HEK293 (cell line): ENCODE data around the gene ABCA7.

ENCODE experiments used
- BCL11B ChIP-seq: fragments of 450-650 bp; formaldehyde crosslinking; IDR thresholded peaks from 2 replicates; pipeline ENCODE4 v1.5.1; 2016; ENCODE audit warnings: low read depth, missing biosample characterization, missing genetic modification characterization
- KLF1 ChIP-seq: fragments of 450-650 bp; formaldehyde crosslinking; IDR thresholded peaks from 2 replicates; pipeline ENCODE4 v1.5.1; 2016; ENCODE audit warnings: missing biosample characterization, missing genetic modification characterization
- KLF17 ChIP-seq: fragments of 450-650 bp; formaldehyde crosslinking; IDR thresholded peaks from 2 replicates; pipeline ENCODE4 v1.5.1; 2016; ENCODE audit warnings: missing biosample characterization, missing genetic modification characterization
- KLF9 ChIP-seq: fragments of 450-650 bp; formaldehyde crosslinking; IDR thresholded peaks from 2 replicates; pipeline ENCODE4 v1.5.1; 2016; ENCODE audit warnings: missing biosample characterization, missing genetic modification characterization, low read depth
- OSR2 ChIP-seq: fragments of 450-650 bp; formaldehyde crosslinking; IDR thresholded peaks from 2 replicates; pipeline ENCODE4 v1.5.1; 2016; ENCODE audit warnings: missing biosample characterization, missing genetic modification characterization
- PATZ1 ChIP-seq: fragments of 450-650 bp; formaldehyde crosslinking; IDR thresholded peaks from 2 replicates; pipeline ENCODE4 v1.5.1; 2016; ENCODE audit warnings: missing biosample characterization, missing genetic modification characterization
- PRDM2 ChIP-seq: fragments of 450-650 bp; formaldehyde crosslinking; IDR thresholded peaks from 2 replicates; pipeline ENCODE4 v1.5.1; 2016; ENCODE audit warnings: missing biosample characterization, missing genetic modification characterization, borderline replicate concordance
- SCRT2 ChIP-seq: fragments of 450-650 bp; formaldehyde crosslinking; IDR thresholded peaks from 2 replicates; pipeline ENCODE4 v1.5.1; 2016; ENCODE audit warnings: missing biosample characterization, missing genetic modification characterization
- SP3 ChIP-seq: fragments of 450-650 bp; formaldehyde crosslinking; IDR thresholded peaks from 2 replicates; pipeline ENCODE4 v1.5.1; 2016; ENCODE audit warnings: missing biosample characterization, missing genetic modification characterization
- SP7 ChIP-seq: fragments of 450-650 bp; formaldehyde crosslinking; IDR thresholded peaks from 2 replicates; pipeline ENCODE4 v1.5.1; 2016; ENCODE audit warnings: missing biosample characterization, missing genetic modification characterization
- ZBTB10 ChIP-seq: fragments of 450-650 bp; formaldehyde crosslinking; IDR thresholded peaks from 2 replicates; pipeline ENCODE4 v1.5.1; 2016; ENCODE audit warnings: missing biosample characterization, missing genetic modification characterization
- ZBTB48 ChIP-seq: fragments of 450-650 bp; formaldehyde crosslinking; IDR thresholded peaks from 2 replicates; pipeline ENCODE4 v1.5.1; 2016; ENCODE audit warnings: missing biosample characterization, missing genetic modification characterization
- ZEB2 ChIP-seq: fragments of 450-650 bp; formaldehyde crosslinking; IDR thresholded peaks from 2 replicates; pipeline ENCODE4 v1.5.1; 2016; ENCODE audit warnings: missing biosample characterization, missing genetic modification characterization
- ZNF132 ChIP-seq: fragments of 450-650 bp; formaldehyde crosslinking; IDR thresholded peaks from 2 replicates; pipeline ENCODE4 v1.5.1; 2017; ENCODE audit warnings: missing biosample characterization, missing genetic modification characterization, borderline replicate concordance
- ZNF140 ChIP-seq: fragments of 450-650 bp; formaldehyde crosslinking; IDR thresholded peaks from 2 replicates; pipeline ENCODE4 v1.5.1; 2016; ENCODE audit warnings: missing biosample characterization, missing genetic modification characterization
- ZNF155 ChIP-seq: fragments of 450-650 bp; formaldehyde crosslinking; IDR thresholded peaks from 2 replicates; pipeline ENCODE4 v1.5.1; 2016; ENCODE audit warnings: missing biosample characterization, missing genetic modification characterization
- ZNF18 ChIP-seq: fragments of 450-650 bp; formaldehyde crosslinking; IDR thresholded peaks from 2 replicates; pipeline ENCODE4 v1.5.1; 2016; ENCODE audit warnings: missing biosample characterization, missing genetic modification characterization
- ZNF341 ChIP-seq: fragments of 450-650 bp; formaldehyde crosslinking; IDR thresholded peaks from 2 replicates; pipeline ENCODE4; 2016; ENCODE audit warnings: low read depth, missing biosample characterization, missing genetic modification characterization
- ZNF354C ChIP-seq: fragments of 450-650 bp; formaldehyde crosslinking; IDR thresholded peaks from 2 replicates; pipeline ENCODE4 v1.5.1; 2016; ENCODE audit warnings: missing biosample characterization, missing genetic modification characterization, low read depth, borderline replicate concordance
- ZNF366 ChIP-seq: fragments of 450-650 bp; formaldehyde crosslinking; conservative IDR thresholded peaks from 2 replicates; pipeline ENCODE4 v1.5.1; 2016; ENCODE audit warnings: missing biosample characterization, missing genetic modification characterization
- ZNF423 ChIP-seq: fragments of 450-650 bp; formaldehyde crosslinking; IDR thresholded peaks from 2 replicates; pipeline ENCODE4 v1.5.1; 2016; ENCODE audit warnings: missing biosample characterization, missing genetic modification characterization
- ZNF529 ChIP-seq: fragments of 450-650 bp; formaldehyde crosslinking; IDR thresholded peaks from 2 replicates; pipeline ENCODE4 v1.5.1; 2017; ENCODE audit warnings: missing genetic modification characterization, missing biosample characterization; ENCODE audit not compliant: insufficient replicate concordance
- ZNF558 ChIP-seq: fragments of 450-650 bp; formaldehyde crosslinking; IDR thresholded peaks from 2 replicates; pipeline ENCODE4 v1.5.1; 2016; ENCODE audit warnings: missing biosample characterization, missing genetic modification characterization
- ZNF561 ChIP-seq: fragments of 450-650 bp; IDR thresholded peaks from 2 replicates; pipeline ENCODE4 v1.5.1; 2018; ENCODE audit warnings: missing biosample characterization, missing genetic modification characterization, borderline replicate concordance
- ZNF621 ChIP-seq: fragments of 450-650 bp; formaldehyde crosslinking; IDR thresholded peaks from 2 replicates; pipeline ENCODE4 v1.5.1; 2017; ENCODE audit warnings: missing biosample characterization, missing genetic modification characterization
- ZNF660 ChIP-seq: fragments of 450-650 bp; IDR thresholded peaks from 2 replicates; pipeline ENCODE4 v1.5.1; 2018; ENCODE audit warnings: missing biosample characterization, mild to moderate bottlenecking, missing genetic modification characterization
- ZNF843 ChIP-seq: fragments of 450-650 bp; formaldehyde crosslinking; IDR thresholded peaks from 2 replicates; pipeline ENCODE4 v1.5.1; 2016; ENCODE audit warnings: missing biosample characterization, missing genetic modification characterization
- ZSCAN30 ChIP-seq: fragments of 450-650 bp; IDR thresholded peaks from 2 replicates; pipeline ENCODE4 v1.5.1; 2018; ENCODE audit warnings: missing biosample characterization, mild to moderate bottlenecking, missing genetic modification characterization, moderate library complexity

Gene ABCA7

GRCh38 chr19:995051-995827 lies 44.7 kb upstream of the ABCA7 start (continued):
- no peak for TF ChIP-seq ZNF843 (tag by site-specific recombination)
- TF ChIP-seq ZNF366 (tag by site-specific recombination), result no peak
- TF ChIP-seq ZNF18 (tag by site-specific recombination), result no peak
- no peak for TF ChIP-seq SCRT2 (tag by site-specific recombination)
- no peak for TF ChIP-seq ZSCAN30
- no peak for TF ChIP-seq OSR2 (tag by site-specific recombination)
- no peak for TF ChIP-seq SP3 (tag by site-specific recombination)
- no peak for TF ChIP-seq ZNF561 (tag by site-specific recombination)
- no peak for TF ChIP-seq ZNF621 (tag by site-specific recombination)
- TF ChIP-seq ZNF341 (tag by site-specific recombination), result peak; percentile 24; the same call in 1 of the 2 replicates
- no peak for TF ChIP-seq ZNF155 (tag by site-specific recombination)
- no peak for TF ChIP-seq PRDM2 (tag by site-specific recombination)
- TF ChIP-seq ZNF660 (tag by site-specific recombination), result no peak
- TF ChIP-seq ZNF529 (tag by site-specific recombination), result no peak
- TF ChIP-seq ZNF140, result no peak
- TF ChIP-seq ZNF354C (tag by site-specific recombination), result no peak
- no peak for TF ChIP-seq ZBTB10 (tag by site-specific recombination)
- TF ChIP-seq KLF9, result no peak
- TF ChIP-seq PATZ1, result no peak
- TF ChIP-seq ZNF132 (tag by site-specific recombination), result no peak
- peak; percentile 53; the same call in 1 of the 2 replicates for TF ChIP-seq KLF1
- no peak for TF ChIP-seq ZNF558 (tag by site-specific recombination)
- no peak for TF ChIP-seq KLF17 (tag by site-specific recombination)
- no peak for TF ChIP-seq ZEB2 (tag by site-specific recombination)
- TF ChIP-seq ZNF423 (tag by site-specific recombination), result peak; percentile 85
- TF ChIP-seq ZBTB48, result peak; percentile 57
- no peak for TF ChIP-seq BCL11B (tag by site-specific recombination)
- no peak for TF ChIP-seq SP7 (tag by site-specific recombination)
